Stimulated activated CD4-positive, alpha-beta T cell treated with anti-CD3 and anti-CD28 coated beads, Interleukin-15, amount 100 ng/mL, for 24 hours (primary cell): ENCODE data around the gene PAPSS2.

Experiments used
- DNase-seq: peaks from one replicate; pipeline ENCODE4 v3.0.0-alpha.2; 2020

PAPSS2 gene

GRCh38 chr10:87672551-87672950 lies 12.9 kb downstream of the PAPSS2 start:
- no peak for DNase-seq

- no peak for DNase-seq
These were observed 15.3 kb downstream of the PAPSS2 start for GRCh38 chr10:87674943-87675342.

- no peak for DNase-seq
These were observed 16.0 kb downstream of the PAPSS2 start for GRCh38 chr10:87675396-87676376.

GRCh38 chr10:87677595-87677994 lies 17.9 kb downstream of the PAPSS2 start:
- DNase-seq: no peak

- DNase-seq: no peak
These were observed 18.6 kb downstream of the PAPSS2 start for GRCh38 chr10:87678302-87678701.

- no peak for DNase-seq
These were observed 23.7 kb downstream of the PAPSS2 start for GRCh38 chr10:87683356-87683755.

- no peak for DNase-seq
These were observed 24.4 kb downstream of the PAPSS2 start for GRCh38 chr10:87684001-87684638.

- DNase-seq: no peak
These were observed 26.3 kb downstream of the PAPSS2 start for GRCh38 chr10:87685832-87686574.

- no peak for DNase-seq
These were observed 31.9 kb downstream of the PAPSS2 start for GRCh38 chr10:87691506-87692070.

- no peak for DNase-seq
These were observed 33.3 kb downstream of the PAPSS2 start for GRCh38 chr10:87692956-87693484.

- DNase-seq: no peak
These were observed 34.5 kb downstream of the PAPSS2 start for GRCh38 chr10:87694011-87694794.

GRCh38 chr10:87695074-87695473 lies 35.4 kb downstream of the PAPSS2 start:
- DNase-seq: no peak

- no peak for DNase-seq
These were observed 37.5 kb downstream of the PAPSS2 start for GRCh38 chr10:87696922-87697745.

- DNase-seq: no peak
These were observed 40.5 kb downstream of the PAPSS2 start for GRCh38 chr10:87700031-87700796.

GRCh38 chr10:87702260-87702972 lies 42.7 kb downstream of the PAPSS2 start:
- no peak for DNase-seq

GRCh38 chr10:87702973-87703294 lies 43.3 kb downstream of the PAPSS2 start:
- DNase-seq: no peak

GRCh38 chr10:87703771-87704170 lies 44.1 kb downstream of the PAPSS2 start:
- DNase-seq: no peak

- no peak for DNase-seq
These were observed 45.7 kb downstream of the PAPSS2 start for GRCh38 chr10:87705339-87705738.

GRCh38 chr10:87706731-87707130 lies 47.1 kb downstream of the PAPSS2 start:
- DNase-seq: no peak

- DNase-seq: no peak
These were observed 47.6 kb downstream of the PAPSS2 start for GRCh38 chr10:87707254-87707653.
